Measurements from ENCODE around the gene SLC17A1.

DNA sequence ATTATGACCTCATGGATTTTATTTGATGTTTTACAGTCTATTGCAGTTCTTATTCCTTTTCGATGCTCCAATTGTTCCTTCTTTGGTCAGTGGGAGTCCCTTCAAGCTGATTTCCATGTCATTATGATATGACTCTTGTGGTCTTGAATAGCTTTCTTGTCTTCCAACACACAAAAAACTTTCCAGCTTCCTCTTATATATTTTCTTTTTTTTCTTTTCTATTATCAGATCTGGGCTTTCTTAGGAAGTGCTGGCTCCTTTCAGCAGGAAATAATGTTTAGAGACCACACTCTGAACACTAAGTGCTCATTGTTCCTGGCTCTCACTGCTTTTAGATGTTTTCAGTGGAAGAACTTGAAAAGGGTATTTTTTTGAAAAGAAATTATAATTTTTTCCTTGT lies 3.1 kb upstream of the SLC17A1 start:
- TF ChIP-seq, protein P1, sequence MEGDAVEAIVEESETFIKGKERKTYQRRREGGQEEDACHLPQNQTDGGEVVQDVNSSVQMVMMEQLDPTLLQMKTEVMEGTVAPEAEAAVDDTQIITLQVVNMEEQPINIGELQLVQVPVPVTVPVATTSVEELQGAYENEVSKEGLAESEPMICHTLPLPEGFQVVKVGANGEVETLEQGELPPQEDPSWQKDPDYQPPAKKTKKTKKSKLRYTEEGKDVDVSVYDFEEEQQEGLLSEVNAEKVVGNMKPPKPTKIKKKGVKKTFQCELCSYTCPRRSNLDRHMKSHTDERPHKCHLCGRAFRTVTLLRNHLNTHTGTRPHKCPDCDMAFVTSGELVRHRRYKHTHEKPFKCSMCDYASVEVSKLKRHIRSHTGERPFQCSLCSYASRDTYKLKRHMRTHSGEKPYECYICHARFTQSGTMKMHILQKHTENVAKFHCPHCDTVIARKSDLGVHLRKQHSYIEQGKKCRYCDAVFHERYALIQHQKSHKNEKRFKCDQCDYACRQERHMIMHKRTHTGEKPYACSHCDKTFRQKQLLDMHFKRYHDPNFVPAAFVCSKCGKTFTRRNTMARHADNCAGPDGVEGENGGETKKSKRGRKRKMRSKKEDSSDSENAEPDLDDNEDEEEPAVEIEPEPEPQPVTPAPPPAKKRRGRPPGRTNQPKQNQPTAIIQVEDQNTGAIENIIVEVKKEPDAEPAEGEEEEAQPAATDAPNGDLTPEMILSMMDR (IDR thresholded peaks at IDR 0.05 in 2 of 3, conservative IDR thresholded peaks at IDR 0.05 in 1 of 3; ENCODE audit: control insufficient read depth in 2 of 3, extremely low read depth in 1 of 3, insufficient read depth in 1 of 3, low read depth in 3 of 3, low read length in 3 of 3), result no peak
- TF ChIP-seq RAD21 (IDR thresholded peaks at IDR 0.05; ENCODE audit: insufficient read depth, low read depth, low read length), result no peak
- no peak for TF ChIP-seq CBX5 (IDR thresholded peaks at IDR 0.05; ENCODE audit: low read depth)
- no peak for TF ChIP-seq POLR2AphosphoS5 (IDR thresholded peaks at IDR 0.05; ENCODE audit: low read length)
- TF ChIP-seq GABPA (IDR thresholded peaks at IDR 0.05; ENCODE audit: low read depth), result no peak

Data from GM12878 (cell line).